Trophoblast cell (in vitro differentiated cells and primary cell): ENCODE data around the gene ENKD1.

Experiments used
- DNase-seq, 2 donors: peaks; one replicate each; pipeline ENCODE4 v3.0.0-alpha.2; 2016
- H2AFZ ChIP-seq: 2 replicates; pipeline ENCODE4 v1.6.1; 2013; ENCODE audit warnings: low read length, moderate library complexity, mild to moderate bottlenecking; ENCODE audit not compliant: insufficient read depth, poor library complexity
- H2AK5ac ChIP-seq: 2 replicates; pipeline ENCODE4 v1.6.1; 2013; ENCODE audit warnings: mild to moderate bottlenecking, low read length
- H2BK120ac ChIP-seq: 2 replicates; pipeline ENCODE4 v1.6.1; 2013; ENCODE audit warnings: low read length, mild to moderate bottlenecking, moderate library complexity; ENCODE audit not compliant: insufficient read depth, poor library complexity
- H2BK12ac ChIP-seq: 2 replicates; pipeline ENCODE4 v1.6.1; 2013; ENCODE audit warnings: mild to moderate bottlenecking, low read length, moderate library complexity
- H2BK5ac ChIP-seq: 2 replicates; pipeline ENCODE4 v1.6.1; 2013; ENCODE audit warnings: low read length, low read depth, moderate library complexity, mild to moderate bottlenecking; ENCODE audit not compliant: poor library complexity
- H3K14ac ChIP-seq: 2 replicates; pipeline ENCODE4 v1.6.1; 2013; ENCODE audit warnings: mild to moderate bottlenecking, low read length
- H3K18ac ChIP-seq: 2 replicates; pipeline ENCODE4 v1.6.1; 2013; ENCODE audit warnings: mild to moderate bottlenecking, low read length
- H3K23ac ChIP-seq: 2 replicates; pipeline ENCODE4 v1.6.1; 2013; ENCODE audit warnings: low read length
- H3K27ac ChIP-seq: 2 replicates; pipeline ENCODE4 v1.5.1; 2013; ENCODE audit warnings: low read depth, mild to moderate bottlenecking, inconsistent platforms, low read length, moderate library complexity
- H3K27me3 ChIP-seq: 2 replicates; pipeline ENCODE4 v1.6.1; 2013; ENCODE audit warnings: inconsistent platforms, mild to moderate bottlenecking, low read length, moderate library complexity; ENCODE audit not compliant: insufficient read depth
- H3K36me3 ChIP-seq, 2 experiments: 1 replicate in 1 of 2; 2 replicates in 1 of 2; pipeline ENCODE4 v1.6.1; 2013; ENCODE audit warnings: low read length in 2 of 2, mild to moderate bottlenecking in 2 of 2, moderate library complexity in 1 of 2; ENCODE audit not compliant: insufficient read depth in 2 of 2, control insufficient read depth in 1 of 2
- H3K4ac ChIP-seq: 2 replicates; pipeline ENCODE4 v1.6.1; 2013; ENCODE audit warnings: low read depth, mild to moderate bottlenecking, low read length, moderate library complexity
- H3K4me1 ChIP-seq, 2 experiments: 1 replicate in 1 of 2; 2 replicates in 1 of 2; pipeline ENCODE4 v1.6.1; 2013; ENCODE audit warnings: low read length in 2 of 2, mild to moderate bottlenecking in 2 of 2, moderate library complexity in 1 of 2; ENCODE audit not compliant: insufficient read depth in 2 of 2, control insufficient read depth in 1 of 2
- H3K4me2 ChIP-seq: 2 replicates; pipeline ENCODE4 v1.6.1; 2013; ENCODE audit warnings: inconsistent platforms, mild to moderate bottlenecking, low read length, moderate library complexity
- H3K4me3 ChIP-seq: 2 replicates; pipeline ENCODE4 v1.5.1; 2013; ENCODE audit warnings: mild to moderate bottlenecking, low read depth, low read length, inconsistent platforms
- H3K79me1 ChIP-seq: one replicate; pipeline ENCODE4 v1.6.1; 2013; ENCODE audit warnings: low read length
- H3K79me2 ChIP-seq: 2 replicates; pipeline ENCODE4 v1.6.1; 2013; ENCODE audit warnings: low read length, mild to moderate bottlenecking; ENCODE audit not compliant: control insufficient read depth, insufficient read depth, poor library complexity
- H3K9ac ChIP-seq: 2 replicates; pipeline ENCODE4 v1.6.1; 2013; ENCODE audit warnings: mild to moderate bottlenecking, low read length
- H3K9me3 ChIP-seq: 2 replicates; pipeline ENCODE4 v1.6.1; 2013; ENCODE audit warnings: low read depth, mild to moderate bottlenecking, control low read depth, inconsistent platforms, low read length; ENCODE audit not compliant: insufficient read depth
- H4K12ac ChIP-seq: 2 replicates; pipeline ENCODE4 v1.6.1; 2013; ENCODE audit warnings: low read depth, mild to moderate bottlenecking, low read length, moderate library complexity
- H4K8ac ChIP-seq: 2 replicates; pipeline ENCODE4 v1.6.1; 2013; ENCODE audit warnings: low read depth, mild to moderate bottlenecking, low read length, moderate library complexity
- H4K91ac ChIP-seq: one replicate; pipeline ENCODE4 v1.6.1; 2013; ENCODE audit warnings: low read depth, mild to moderate bottlenecking, low read length, moderate library complexity
- WGBS: extraction: QIAGEN DNeasy Blood & Tissue Kit; methylation state at CpG from one replicate; pipeline ENCODE4 v1.1.7; 2013; ENCODE audit warnings: missing lambda C conversion rate; ENCODE audit not compliant: insufficient read length, insufficient coverage; ENCODE audit errors: extremely low coverage; 5-methylcytosine and 5-hydroxymethylcytosine counted together

The ENKD1 gene

GRCh38 chr16:67651039-67651438, 15.5 kb downstream of the ENKD1 start:
- Histone ChIP-seq H4K12ac (no peak overlapping the region), H3K4me2 (no peak overlapping the region), H3K4me3 (no peak overlapping the region), H3K4me1 (peaks cover 7 to 10% of the 10 kb centered on the region in 2 experiments), H3K27ac (no peak overlapping the region), H3K27me3 (no peaks in the 10 kb centered on the region), H2BK120ac (no peak overlapping the region), H2BK12ac (no peak overlapping the region), H4K91ac (no peak overlapping the region), H3K79me1 (no peaks in the 10 kb centered on the region), H2AK5ac (no peak overlapping the region), H3K23ac (no peak overlapping the region), H3K79me2 (no peaks in the 10 kb centered on the region), H3K9ac (no peak overlapping the region), H3K14ac (no peak overlapping the region), H3K4ac (no peak overlapping the region), H3K18ac (no peak overlapping the region), H2BK5ac (no peak overlapping the region), H3K9me3 (peaks cover 9% of the 10 kb centered on the region), H3K36me3 (no peaks in the 10 kb centered on the region), H4K8ac (no peak overlapping the region), H2AFZ (no peak overlapping the region)
- no peak for DNase-seq
- no CpG with 5 or more reads among the region's 7 CpGs for WGBS

- Histone ChIP-seq H3K27ac (no peak overlapping the region), H2BK12ac (no peak overlapping the region), H2AFZ (no peak overlapping the region), H3K36me3 (no peaks in the 10 kb centered on the region), H4K91ac (no peak overlapping the region), H3K4me3 (no peak overlapping the region), H3K79me1 (no peaks in the 10 kb centered on the region), H3K18ac (no peak overlapping the region), H3K14ac (no peak overlapping the region), H3K79me2 (no peaks in the 10 kb centered on the region), H2BK5ac (no peak overlapping the region), H3K4ac (no peak overlapping the region), H4K8ac (no peak overlapping the region), H3K9ac (no peak overlapping the region), H3K27me3 (no peaks in the 10 kb centered on the region), H4K12ac (no peak overlapping the region), H3K23ac (no peak overlapping the region), H2AK5ac (no peak overlapping the region), H2BK120ac (no peak overlapping the region), H3K4me2 (no peak overlapping the region), H3K9me3 (peaks cover 9% of the 10 kb centered on the region), H3K4me1 (peaks cover 7 to 10% of the 10 kb centered on the region in 2 experiments)
- DNase-seq: no peak
- WGBS: no CpG with 5 or more reads among the region's 8 CpGs
Measured at GRCh38 chr16:67650023-67650422, 16.5 kb downstream of the ENKD1 start.

DNA sequence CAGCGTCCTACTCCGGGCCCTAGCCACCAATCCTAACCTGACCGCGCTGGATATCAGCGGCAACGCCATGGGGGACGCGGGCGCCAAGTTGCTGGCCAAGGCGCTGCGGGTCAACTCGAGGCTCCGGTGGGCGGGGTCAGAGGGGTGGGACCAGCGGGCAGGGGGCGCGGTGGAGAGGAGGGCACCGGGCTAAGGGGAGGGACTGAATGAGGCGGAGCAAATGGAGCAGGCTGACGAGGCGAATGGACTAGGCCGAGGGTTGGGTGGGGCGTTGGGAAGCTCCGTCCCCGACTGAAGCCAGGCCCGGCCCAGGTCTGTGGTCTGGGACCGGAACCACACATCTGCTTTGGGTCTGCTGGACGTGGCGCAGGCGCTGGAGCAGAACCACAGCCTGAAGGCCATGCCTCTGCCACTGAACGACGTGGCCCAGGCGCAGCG, 17.0 kb downstream of the ENKD1 start:
- H4K12ac ChIP-seq: no peak overlapping the region
- H3K36me3 ChIP-seq: no peaks in the 10 kb centered on the region
- no CpG with 5 or more reads among the region's 34 CpGs for whole genome bisulfite sequencing

GRCh38 chr16:67648764-67649407, 17.7 kb downstream of the ENKD1 start:
- H3K23ac ChIP-seq: no peak overlapping the region
- H3K9me3 ChIP-seq: peaks cover 9% of the 10 kb centered on the region
- H3K79me2 ChIP-seq: no peaks in the 10 kb centered on the region
- H2AFZ ChIP-seq: no peak overlapping the region
- no peaks in the 10 kb centered on the region for H3K27me3 ChIP-seq
- no peak overlapping the region for H3K18ac ChIP-seq
- H4K12ac ChIP-seq: no peak overlapping the region
- no peak overlapping the region for H2BK12ac ChIP-seq
- H3K4ac ChIP-seq: no peak overlapping the region
- no peak for DNase-seq
- no peaks in the 10 kb centered on the region for H3K36me3 ChIP-seq
- no peak overlapping the region for H3K27ac ChIP-seq
- H3K14ac ChIP-seq: no peak overlapping the region
- WGBS: no CpG with 5 or more reads among the region's 35 CpGs
- no peak overlapping the region for H2BK120ac ChIP-seq
- no peak overlapping the region for H3K4me2 ChIP-seq
- no peak overlapping the region for H2AK5ac ChIP-seq
- H3K4me1 ChIP-seq: peaks cover 9 to 12% of the 10 kb centered on the region in 2 experiments
- no peak overlapping the region for H3K9ac ChIP-seq
- H2BK5ac ChIP-seq: no peak overlapping the region
- H4K8ac ChIP-seq: no peak overlapping the region
- H3K79me1 ChIP-seq: no peaks in the 10 kb centered on the region
- H3K4me3 ChIP-seq: no peak overlapping the region
- no peak overlapping the region for H4K91ac ChIP-seq

More for the DNA sequence above, 17.0 kb downstream of the ENKD1 start:
- Histone ChIP-seq H3K4me1 (peaks cover 8 to 11% of the 10 kb centered on the region in 2 experiments), H2BK5ac (no peak overlapping the region), H3K23ac (no peak overlapping the region), H3K4ac (no peak overlapping the region), H2AK5ac (no peak overlapping the region), H2BK12ac (no peak overlapping the region), H3K79me1 (no peaks in the 10 kb centered on the region), H3K4me3 (no peak overlapping the region), H3K9me3 (peaks cover 9% of the 10 kb centered on the region), H3K14ac (no peak overlapping the region), H3K4me2 (no peak overlapping the region), H3K27me3 (no peaks in the 10 kb centered on the region), H4K8ac (no peak overlapping the region), H3K18ac (no peak overlapping the region), H3K9ac (no peak overlapping the region), H2BK120ac (no peak overlapping the region), H3K27ac (no peak overlapping the region), H3K79me2 (no peaks in the 10 kb centered on the region), H2AFZ (no peak overlapping the region), H4K91ac (no peak overlapping the region)
- DNase-seq: peak; percentile 72 to 82
